Spleen (tissue), 11 donors: Measurements from ENCODE around the gene METTL18. TPM values are rescaled to one million over a fixed set of nuclear protein-coding genes. Genes with fewer than 3 reads are reported as not detected.

Experiments used
- DNase-seq: peaks from one replicate; pipeline ENCODE4 v3.0.0-alpha.2; 2020
- H3K27ac ChIP-seq, 8 donors: fragments of 200-600 bp; sonication (generic) in 7 of 8; 1 replicate in 4 of 8; 2 replicates in 4 of 8; pipeline versions ENCODE4 v1.5.0 to v1.8.0; 2016 to 2021; ENCODE audit warnings: inconsistent platforms in 4 of 8, mild to moderate bottlenecking in 4 of 8, moderate library complexity in 1 of 8
- H3K27me3 ChIP-seq, 7 donors: fragments of 200-600 bp; sonication (generic) in 6 of 7; replicated peaks in 1 of 7; 1 replicate in 4 of 7; 2 replicates in 3 of 7; pipeline versions ENCODE4 v1.5.0 to v1.8.0; 2016 to 2021; ENCODE audit warnings: inconsistent platforms in 3 of 7, mild to moderate bottlenecking in 1 of 7
- H3K36me3 ChIP-seq, 6 donors: fragments of 200-600 bp; sonication (generic) in 5 of 6; 1 replicate in 4 of 6; 2 replicates in 2 of 6; pipeline versions ENCODE4 v1.5.0 to v1.8.0; 2016 to 2021; ENCODE audit warnings: inconsistent platforms in 2 of 6
- H3K4me1 ChIP-seq, 6 donors: fragments of 200-600 bp; sonication (generic) in 5 of 6; 1 replicate in 3 of 6; 2 replicates in 3 of 6; pipeline versions ENCODE4 v1.5.0 to v1.8.0; 2016 to 2021; ENCODE audit warnings: inconsistent platforms in 3 of 6
- H3K4me3 ChIP-seq, 8 donors: fragments of 200-600 bp; sonication (generic) in 7 of 8; 1 replicate in 4 of 8; 2 replicates in 4 of 8; pipeline versions ENCODE4 v1.5.0 to v1.8.0; 2016 to 2021; ENCODE audit warnings: inconsistent platforms in 4 of 8, mild to moderate bottlenecking in 4 of 8, moderate library complexity in 2 of 8
- H3K9me3 ChIP-seq, 8 donors: fragments of 200-600 bp; sonication (generic) in 7 of 8; 1 replicate in 4 of 8; 2 replicates in 4 of 8; pipeline versions ENCODE4 v1.5.0 to v1.8.0; 2016 to 2021; ENCODE audit warnings: inconsistent platforms in 4 of 8
- POLR2A ChIP-seq, 3 donors: fragments of 450-650 bp; IDR thresholded peaks; one replicate each; pipeline ENCODE4 v1.5.1; 2017; ENCODE audit warnings: antibody characterized with exemption in 3 of 3, mild to moderate bottlenecking in 1 of 3
- POLR2AphosphoS5 ChIP-seq, 3 donors: sonication (generic); formaldehyde crosslinking; IDR thresholded peaks; one replicate each; pipeline ENCODE4 v1.5.1; 2017; ENCODE audit warnings: antibody characterized with exemption in 3 of 3
- WGBS, 5 donors: extraction: QIAGEN DNeasy Blood & Tissue Kit in 3 of 5; methylation state at CpG; one replicate each; pipeline versions ENCODE4 v1.1.5 to v1.1.7; 2013 to 2018; 5-methylcytosine and 5-hydroxymethylcytosine counted together
- intact Hi-C: fragments of 100-400 bp; cut with DNase I; formaldehyde crosslinking; loops from one replicate; pipeline ENCODE4 v1.15.0; 2023; ENCODE audit warnings: low total_unique reads
- polyA plus RNA-seq, 3 donors: library from polyadenylated mRNA; stranded (reverse); fragments of 200-250 nt; gene quantifications; one replicate each; pipeline ENCODE4 v1.2.1, GENCODE V29; 2013
- total RNA-seq, 7 donors: library from RNA; depleted of rRNA in 3 of 7; stranded (reverse); fragments of >200 nt in 3 of 7; fragmentation: NEBNext Ultra II Directional in 4 of 7; extraction: Animal tissue kit (Norgen Biotek cat#: 25700) in 4 of 7; gene quantifications; one replicate each; pipeline versions ENCODE4 v1.1.0 to v1.2.1, GENCODE V29; 2016 to 2021
- TF ChIP-seq, protein P1 (sequence below), 11 experiments: fragments of 200-600 bp in 7 of 11; fragments of 450-650 bp in 4 of 11; sonication (generic) in 4 of 11; IDR thresholded peaks in 8 of 11; conservative IDR thresholded peaks in 3 of 11; 1 replicate in 7 of 11; 2 replicates in 4 of 11; pipeline versions ENCODE4 v1.4.0 to v1.8.0; 2016 to 2021; ENCODE audit warnings: antibody characterized with exemption in 11 of 11, inconsistent platforms in 4 of 11, mild to moderate bottlenecking in 1 of 11
- donor health status: healthy with polysubstance abuse.
- donor health status: DM: no; HTN: no; CAD: no; lungs with moderate emphysema.
- donor health status: DM: no; HTN: no; CAD: no.
- donor health status: Bipolar disorder and iron deficiency.
- donor health status: healthy.
- donor health status: DM: no; HTN: no; CAD: no.
- donor health status: DM: yes; HTN: yes; CAD: no.

The METTL18 gene
- total and polyA plus RNA-seq, 10 donors: 6.5 to 16.3 (median 12.4) TPM

DNA sequence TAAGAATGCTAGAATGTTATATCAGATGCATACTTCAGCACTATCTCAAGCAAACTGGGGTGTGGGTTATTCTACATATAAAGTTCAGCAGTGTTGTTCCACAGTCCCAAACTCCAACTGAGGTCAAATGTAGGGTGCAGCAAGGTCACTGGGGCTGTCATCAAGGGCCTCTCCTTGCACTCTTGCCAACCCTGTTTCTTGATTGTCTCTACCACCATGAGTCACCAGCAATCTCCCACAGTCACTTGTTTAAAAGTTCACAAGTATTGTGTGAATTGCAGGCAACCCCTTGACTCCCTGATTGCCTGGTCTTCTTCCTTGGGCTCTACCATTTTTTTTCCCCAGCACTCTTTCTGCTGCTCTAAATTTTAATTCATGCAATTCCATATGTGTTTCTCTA is 10.6 kb downstream of the METTL18 start:
- Histone ChIP-seq H3K27ac (no peak overlapping the region), H3K27me3 (peaks cover 0 to 23% (median 0%) of the 10 kb centered on the region in 7 donors), H3K36me3 (no peaks in the 10 kb centered on the region), H3K4me3 (no peak overlapping the region), H3K4me1 (no peaks in the 10 kb centered on the region), H3K9me3 (no peaks in the 10 kb centered on the region)
- intact Hi-C loops: no loop called here
- DNase-seq: no peak
- no peak for TF ChIP-seq POLR2A (IDR thresholded peaks at IDR 0.05)
- TF ChIP-seq, protein P1, sequence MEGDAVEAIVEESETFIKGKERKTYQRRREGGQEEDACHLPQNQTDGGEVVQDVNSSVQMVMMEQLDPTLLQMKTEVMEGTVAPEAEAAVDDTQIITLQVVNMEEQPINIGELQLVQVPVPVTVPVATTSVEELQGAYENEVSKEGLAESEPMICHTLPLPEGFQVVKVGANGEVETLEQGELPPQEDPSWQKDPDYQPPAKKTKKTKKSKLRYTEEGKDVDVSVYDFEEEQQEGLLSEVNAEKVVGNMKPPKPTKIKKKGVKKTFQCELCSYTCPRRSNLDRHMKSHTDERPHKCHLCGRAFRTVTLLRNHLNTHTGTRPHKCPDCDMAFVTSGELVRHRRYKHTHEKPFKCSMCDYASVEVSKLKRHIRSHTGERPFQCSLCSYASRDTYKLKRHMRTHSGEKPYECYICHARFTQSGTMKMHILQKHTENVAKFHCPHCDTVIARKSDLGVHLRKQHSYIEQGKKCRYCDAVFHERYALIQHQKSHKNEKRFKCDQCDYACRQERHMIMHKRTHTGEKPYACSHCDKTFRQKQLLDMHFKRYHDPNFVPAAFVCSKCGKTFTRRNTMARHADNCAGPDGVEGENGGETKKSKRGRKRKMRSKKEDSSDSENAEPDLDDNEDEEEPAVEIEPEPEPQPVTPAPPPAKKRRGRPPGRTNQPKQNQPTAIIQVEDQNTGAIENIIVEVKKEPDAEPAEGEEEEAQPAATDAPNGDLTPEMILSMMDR (IDR thresholded peaks at IDR 0.05 in 8 of 11, conservative IDR thresholded peaks at IDR 0.05 in 3 of 11): no peak
- no peak for TF ChIP-seq POLR2AphosphoS5 (IDR thresholded peaks at IDR 0.05)

DNA sequence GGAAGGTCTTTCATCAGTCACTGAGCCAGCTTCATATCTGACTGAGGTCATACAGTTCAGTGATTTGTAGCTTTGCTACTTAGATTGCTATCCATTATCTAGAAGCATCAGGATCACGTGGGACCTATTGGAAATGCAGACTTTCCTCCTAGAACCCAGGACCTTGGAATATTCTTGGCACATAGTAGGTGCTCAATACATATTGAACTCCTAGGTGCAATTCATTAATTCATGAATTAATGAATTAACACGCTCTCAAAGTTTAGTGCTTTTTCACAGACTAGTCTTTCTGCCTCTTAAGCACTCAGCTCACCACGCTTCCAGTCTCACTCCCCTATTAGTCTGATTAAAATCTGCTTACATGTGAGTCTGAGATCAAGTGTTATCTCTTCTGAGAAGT is 12.1 kb downstream of the METTL18 start:
- DNase-seq: no peak
- Histone ChIP-seq H3K4me3 (no peak overlapping the region), H3K36me3 (no peaks in the 10 kb centered on the region), H3K4me1 (no peaks in the 10 kb centered on the region), H3K27me3 (peaks cover 0 to 23% (median 0%) of the 10 kb centered on the region in 7 donors), H3K27ac (no peak overlapping the region), H3K9me3 (no peaks in the 10 kb centered on the region)
- TF ChIP-seq POLR2A (IDR thresholded peaks at IDR 0.05): no peak
- no peak for TF ChIP-seq POLR2AphosphoS5 (IDR thresholded peaks at IDR 0.05)
- TF ChIP-seq, protein P1 (IDR thresholded peaks at IDR 0.05 in 8 of 11, conservative IDR thresholded peaks at IDR 0.05 in 3 of 11): no peak
- 63 to 97% (median 71%) methylated on average over 3 of the region's 3 CpGs for WGBS, 5 donors
- intact Hi-C loops: no loop called here

DNA sequence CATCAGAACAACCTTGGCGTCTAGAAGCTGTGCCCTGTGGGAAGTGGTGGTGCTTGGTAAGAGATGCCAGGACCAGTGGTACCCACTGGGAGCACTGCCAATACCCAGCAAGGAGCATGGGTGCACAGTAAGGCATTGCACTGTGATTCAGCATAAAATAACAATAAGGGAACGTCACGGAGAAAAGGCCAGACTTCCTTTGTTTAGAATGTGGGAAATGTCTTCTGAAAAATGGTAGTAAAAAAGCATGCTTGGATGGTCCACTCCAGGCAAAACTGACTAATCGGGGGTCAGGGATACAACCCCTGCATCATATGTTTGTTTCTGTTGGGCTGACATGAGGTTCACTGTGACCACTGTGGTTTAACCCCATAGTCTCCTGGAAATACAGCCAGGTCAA is 14.7 kb downstream of the METTL18 start:
- TF ChIP-seq POLR2A (IDR thresholded peaks at IDR 0.05): no peak
- TF ChIP-seq, protein P1 (IDR thresholded peaks at IDR 0.05 in 8 of 11, conservative IDR thresholded peaks at IDR 0.05 in 3 of 11): no peak
- no peak for TF ChIP-seq POLR2AphosphoS5 (IDR thresholded peaks at IDR 0.05)
- H3K36me3 ChIP-seq: no peaks in the 10 kb centered on the region
- WGBS, 5 donors: 28 to 33% (median 31%) methylated on average over 4 of the region's 4 CpGs
- intact Hi-C loops: no loop called here
- H3K27me3 ChIP-seq: peaks cover 0 to 23% (median 0%) of the 10 kb centered on the region in 7 donors
- DNase-seq: no peak
- no peaks in the 10 kb centered on the region for H3K9me3 ChIP-seq
- no peak overlapping the region for H3K4me3 ChIP-seq
- no peaks in the 10 kb centered on the region for H3K4me1 ChIP-seq
- H3K27ac ChIP-seq: no peak overlapping the region

DNA sequence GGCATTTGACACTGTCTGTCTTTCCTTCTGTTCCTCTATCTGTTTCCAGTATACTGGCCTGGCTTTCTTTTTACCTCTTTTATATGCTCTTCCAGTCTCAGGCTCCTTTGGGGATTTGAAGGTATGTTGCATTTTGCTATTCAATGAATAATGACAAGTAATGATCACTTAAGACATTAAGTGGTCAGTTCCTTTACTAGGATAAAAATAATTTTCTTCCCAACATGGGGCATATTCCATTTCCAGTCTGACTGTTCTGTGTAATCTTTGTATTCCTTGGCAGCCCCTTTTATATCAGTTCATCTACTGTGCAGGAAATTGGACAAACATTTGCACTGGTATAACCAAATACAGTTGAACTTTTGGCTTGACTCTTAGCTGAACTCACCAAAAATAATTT is 15.6 kb downstream of the METTL18 start:
- Histone ChIP-seq H3K36me3 (no peaks in the 10 kb centered on the region), H3K27ac (no peak overlapping the region), H3K9me3 (no peaks in the 10 kb centered on the region), H3K4me1 (no peaks in the 10 kb centered on the region), H3K4me3 (no peak overlapping the region), H3K27me3 (peaks cover 0 to 21% (median 0%) of the 10 kb centered on the region in 7 donors)
- intact Hi-C loops: no loop called here
- DNase-seq: no peak
- no peak for TF ChIP-seq POLR2AphosphoS5 (IDR thresholded peaks at IDR 0.05)

DNA sequence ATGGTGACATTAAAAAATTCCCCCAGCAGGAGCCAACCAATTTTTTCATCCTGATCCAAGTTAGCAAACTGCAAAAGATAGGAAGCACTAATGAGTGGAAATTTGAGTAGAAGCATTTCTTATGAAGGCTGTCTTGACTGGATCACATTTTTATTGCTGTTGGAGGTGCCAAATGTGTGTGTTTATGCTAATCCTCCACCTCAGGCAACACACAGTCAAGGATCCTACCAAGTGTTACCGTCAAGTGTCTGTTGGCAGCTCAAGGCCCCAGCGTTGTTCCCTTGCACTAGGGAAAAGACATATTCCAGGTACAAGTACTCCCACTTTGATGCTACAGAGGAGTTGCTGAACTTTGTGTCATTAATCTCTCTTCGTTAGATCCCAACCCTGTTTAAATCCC is 18.3 kb downstream of the METTL18 start:
- no peak for DNase-seq
- no peak overlapping the region for H3K27ac ChIP-seq
- no peaks in the 10 kb centered on the region for H3K36me3 ChIP-seq
- H3K27me3 ChIP-seq: peaks cover 0 to 5% (median 0%) of the 10 kb centered on the region in 7 donors
- intact Hi-C loops: no loop called here
- no peaks in the 10 kb centered on the region for H3K4me1 ChIP-seq
- H3K4me3 ChIP-seq: no peak overlapping the region
- WGBS, 5 donors: 74 to 88% (median 82%) methylated on average over 3 of the region's 3 CpGs
- TF ChIP-seq POLR2AphosphoS5 (IDR thresholded peaks at IDR 0.05): no peak
- no peak for TF ChIP-seq POLR2A (IDR thresholded peaks at IDR 0.05)
- TF ChIP-seq, protein P1 (IDR thresholded peaks at IDR 0.05 in 8 of 11, conservative IDR thresholded peaks at IDR 0.05 in 3 of 11): no peak
- no peaks in the 10 kb centered on the region for H3K9me3 ChIP-seq
